Subcutaneous abdominal adipose tissue (tissue), 5 donors: ENCODE results near the gene CENPM.

ENCODE experiments used
- H3K27ac ChIP-seq: one replicate; pipeline ENCODE4 v1.7.0; 2013; ENCODE audit warnings: low read depth, mild to moderate bottlenecking, inconsistent platforms, low read length, moderate library complexity
- H3K27me3 ChIP-seq, 5 donors: one replicate each; pipeline ENCODE4 v1.7.0; 2013; ENCODE audit warnings: low read length in 5 of 5, inconsistent platforms in 1 of 5; ENCODE audit not compliant: control insufficient read depth in 5 of 5, insufficient read depth in 4 of 5
- H3K36me3 ChIP-seq, 5 donors: one replicate each; pipeline ENCODE4 v1.7.0; 2013; ENCODE audit warnings: low read length in 5 of 5; ENCODE audit not compliant: control insufficient read depth in 5 of 5, insufficient read depth in 5 of 5
- H3K4me1 ChIP-seq, 5 donors: one replicate each; pipeline ENCODE4 v1.7.0; 2013; ENCODE audit warnings: low read length in 5 of 5, mild to moderate bottlenecking in 3 of 5, moderate library complexity in 1 of 5; ENCODE audit not compliant: control insufficient read depth in 5 of 5, insufficient read depth in 5 of 5
- H3K4me3 ChIP-seq, 5 donors: one replicate each; pipeline ENCODE4 v1.7.0; 2013; ENCODE audit warnings: low read length in 5 of 5, low read depth in 1 of 5
- H3K9ac ChIP-seq, 5 donors: one replicate each; pipeline ENCODE4 v1.7.0; 2013; ENCODE audit warnings: low read length in 5 of 5, mild to moderate bottlenecking in 4 of 5, moderate library complexity in 3 of 5
- H3K9me3 ChIP-seq, 5 donors: one replicate each; pipeline ENCODE4 v1.7.0; 2013; ENCODE audit warnings: low read length in 5 of 5; ENCODE audit not compliant: control insufficient read depth in 5 of 5
- donor health status: healthy.
- donor health status: healthy.
- donor health status: healthy.
- donor health status: healthy.
- donor health status: healthy.

CENPM gene

DNA sequence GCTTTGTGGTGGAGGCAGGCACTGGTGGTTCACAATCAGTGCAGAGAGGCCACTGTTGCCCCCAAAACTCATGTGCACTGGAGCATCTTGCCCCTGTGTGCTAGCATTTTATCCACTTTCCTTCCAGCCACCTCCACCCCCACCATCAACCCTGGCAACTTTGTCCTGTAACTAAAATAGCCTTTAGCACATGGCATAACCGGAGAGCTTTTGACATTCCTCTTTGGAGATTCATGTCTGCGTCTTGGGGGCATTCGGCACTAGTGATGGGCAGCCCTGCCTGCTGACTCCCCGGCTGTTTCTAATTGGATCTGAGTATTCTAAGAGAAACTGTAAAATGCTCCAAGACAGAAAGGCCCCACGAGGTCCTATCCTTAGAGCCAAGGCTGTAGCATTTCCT is 47.8 kb downstream of the CENPM start:
- no peak overlapping the region for H3K9ac ChIP-seq
- H3K27ac ChIP-seq: no peak overlapping the region
- H3K36me3 ChIP-seq: peaks cover 0 to 100% (median 82%) of the 10 kb centered on the region in 5 donors
- H3K9me3 ChIP-seq: no peaks in the 10 kb centered on the region
- H3K27me3 ChIP-seq: no peaks in the 10 kb centered on the region
- no peaks in the 10 kb centered on the region for H3K4me1 ChIP-seq
- no peak overlapping the region for H3K4me3 ChIP-seq

DNA sequence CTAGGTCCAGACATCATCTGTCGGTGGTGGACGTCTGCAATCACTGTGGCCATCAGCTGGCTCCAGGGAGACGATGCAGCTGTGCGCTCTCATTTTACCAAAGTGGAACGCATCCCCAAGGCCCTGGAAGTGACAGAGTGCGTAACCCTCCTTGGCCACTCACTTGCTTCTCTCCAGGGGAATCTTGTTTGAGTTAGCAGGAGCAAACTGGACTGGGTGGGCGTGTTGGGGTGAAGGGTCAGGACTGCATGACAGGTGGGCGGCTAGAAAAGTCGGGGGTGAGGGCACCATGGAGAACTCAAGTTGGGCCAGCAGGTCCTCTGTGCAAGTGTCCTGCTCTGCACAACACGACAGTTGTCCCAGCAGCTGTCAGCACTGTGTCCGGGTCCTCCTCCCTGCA is 48.3 kb downstream of the CENPM start:
- no peaks in the 10 kb centered on the region for H3K4me1 ChIP-seq
- H3K27me3 ChIP-seq: no peaks in the 10 kb centered on the region
- H3K4me3 ChIP-seq: no peak overlapping the region
- no peak overlapping the region for H3K27ac ChIP-seq
- no peaks in the 10 kb centered on the region for H3K9me3 ChIP-seq
- peaks cover 0 to 100% (median 82%) of the 10 kb centered on the region in 5 donors for H3K36me3 ChIP-seq
- no peak overlapping the region for H3K9ac ChIP-seq

DNA sequence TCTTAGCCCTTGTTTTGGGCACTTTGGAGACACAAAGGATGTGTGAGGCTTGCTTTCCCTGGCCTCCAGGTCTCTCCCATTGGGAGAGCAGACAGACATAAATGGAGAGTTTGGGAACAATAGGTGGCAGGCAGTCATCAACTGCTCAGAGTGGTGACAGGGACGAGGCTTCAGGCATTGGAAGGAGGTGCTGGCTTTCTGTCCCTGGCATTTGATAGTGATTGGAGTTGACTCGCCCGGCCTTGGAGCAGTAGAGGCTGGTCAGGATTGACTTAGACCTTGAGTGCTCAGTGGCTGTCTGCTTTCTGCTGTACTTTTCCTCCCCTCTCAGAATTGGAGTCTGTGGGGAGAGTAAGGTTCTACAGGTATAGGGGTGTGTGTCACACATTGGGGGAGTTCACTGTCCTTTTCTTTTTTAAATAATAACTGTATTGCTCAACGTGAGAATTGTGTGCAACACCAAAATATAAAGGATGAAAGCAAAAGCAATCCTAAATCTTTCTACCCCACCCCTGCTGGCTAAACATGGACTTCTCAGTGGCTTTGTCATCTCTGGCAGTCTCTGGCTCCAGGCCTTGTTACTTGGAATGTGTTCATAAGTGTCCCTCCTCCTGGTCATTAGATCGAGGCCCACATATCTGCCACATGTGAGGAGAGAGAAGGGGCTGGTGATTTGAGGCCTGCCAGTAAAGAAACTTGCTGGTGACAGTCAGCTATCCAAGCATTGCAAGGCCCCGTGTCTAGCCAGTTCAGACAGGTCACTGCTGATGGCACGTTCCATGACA is 53.2 kb downstream of the CENPM start:
- Histone ChIP-seq H3K9me3 (no peaks in the 10 kb centered on the region), H3K4me3 (no peak overlapping the region), H3K4me1 (no peaks in the 10 kb centered on the region), H3K9ac (no peak overlapping the region), H3K27me3 (no peaks in the 10 kb centered on the region), H3K27ac (no peak overlapping the region), H3K36me3 (peaks cover 1 to 92% (median 75%) of the 10 kb centered on the region in 5 donors)

DNA sequence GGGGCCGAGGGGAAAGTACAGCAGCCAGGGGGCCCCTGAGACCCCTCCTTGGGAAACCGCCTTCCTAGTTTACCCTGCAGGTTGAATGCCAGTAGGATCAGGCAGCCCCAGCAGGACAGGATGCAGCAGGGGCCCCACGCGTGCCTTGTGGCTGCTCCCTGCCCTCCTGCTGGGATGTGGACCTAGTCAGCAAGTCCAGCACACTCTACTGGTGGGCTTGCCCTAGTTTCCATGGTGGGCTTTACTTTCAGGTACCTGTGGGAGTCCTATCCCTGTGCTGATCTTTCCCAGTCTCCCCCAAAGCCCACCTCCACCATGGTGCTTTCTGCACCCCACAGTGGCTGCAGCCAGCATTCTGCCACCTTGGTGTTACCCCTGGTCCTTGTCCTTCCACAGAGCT is 54.2 kb downstream of the CENPM start:
- Histone ChIP-seq H3K4me3 (no peak overlapping the region), H3K27ac (no peak overlapping the region), H3K4me1 (no peaks in the 10 kb centered on the region), H3K9ac (no peak overlapping the region), H3K9me3 (no peaks in the 10 kb centered on the region), H3K27me3 (no peaks in the 10 kb centered on the region), H3K36me3 (peaks cover 9 to 92% (median 71%) of the 10 kb centered on the region in 5 donors)

DNA sequence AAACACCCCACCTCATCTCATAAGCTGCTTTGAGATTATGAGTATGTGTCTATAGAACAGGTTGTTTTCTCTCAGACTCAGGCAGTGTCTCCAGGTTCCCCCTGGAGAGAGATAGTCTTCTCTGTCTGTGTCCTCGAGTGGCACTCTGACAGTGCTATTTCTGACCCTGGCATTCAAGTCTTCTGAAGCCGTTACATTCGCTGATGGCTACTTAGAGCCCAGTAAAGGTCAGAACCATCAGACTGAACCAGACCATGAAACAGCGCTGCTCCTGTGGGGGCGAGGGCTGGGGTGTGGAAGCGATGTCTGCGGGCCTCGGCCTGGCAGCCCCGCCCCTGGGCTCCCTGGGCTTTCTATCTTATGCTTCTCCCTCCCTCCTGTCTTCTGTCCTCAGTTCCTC is 55.5 kb downstream of the CENPM start:
- no peaks in the 10 kb centered on the region for H3K27me3 ChIP-seq
- no peaks in the 10 kb centered on the region for H3K9me3 ChIP-seq
- no peak overlapping the region for H3K4me3 ChIP-seq
- no peak overlapping the region for H3K9ac ChIP-seq
- H3K27ac ChIP-seq: no peak overlapping the region
- no peaks in the 10 kb centered on the region for H3K4me1 ChIP-seq
- peaks cover 10 to 92% (median 71%) of the 10 kb centered on the region in 5 donors for H3K36me3 ChIP-seq
